Fibroblast of pulmonary artery (primary cell): Measurements from ENCODE around the gene TACR1.
"Not testable (repeated sequence)": the region's sequence is repeated elsewhere in the genome, so short reads cannot be mapped to it uniquely, and the experiment has no call there.

Experiments used
- DNase-seq: peaks from one replicate; pipeline ENCODE4 v3.0.0-alpha.2; 2010; ENCODE audit warnings: low read depth
- H3K4me3 ChIP-seq: replicated peaks from 2 replicates; pipeline ENCODE4 v1.5.1; 2011; ENCODE audit warnings: low read depth, mild to moderate bottlenecking, control low read depth, low read length, moderate library complexity
- CTCF ChIP-seq: IDR thresholded peaks from 2 replicates; pipeline ENCODE4 v1.5.1; 2011; ENCODE audit warnings: mild to moderate bottlenecking, control low read depth, low read length, inconsistent platforms; ENCODE audit errors: missing control alignments

TACR1 gene

GRCh38 chr2:75233965-75234364 lies 34.6 kb upstream of the TACR1 start:
- TF ChIP-seq CTCF: no peak
- DNase-seq: no peak
- no peak overlapping the region for H3K4me3 ChIP-seq

GRCh38 chr2:75226617-75227016 lies 27.3 kb upstream of the TACR1 start:
- no peak overlapping the region for H3K4me3 ChIP-seq
- no peak for TF ChIP-seq CTCF
- DNase-seq: no peak

- H3K4me3 ChIP-seq: no peak overlapping the region
- no peak for DNase-seq
- TF ChIP-seq CTCF: no peak
Observed at GRCh38 chr2:75226099-75226498, 26.8 kb upstream of the TACR1 start.

- H3K4me3 ChIP-seq: no peak overlapping the region
- no peak for TF ChIP-seq CTCF
- DNase-seq: no peak
Observed at GRCh38 chr2:75224636-75225094, 25.3 kb upstream of the TACR1 start.

GRCh38 chr2:75222527-75222926 lies 23.2 kb upstream of the TACR1 start:
- DNase-seq: no peak
- H3K4me3 ChIP-seq: no peak overlapping the region
- no peak for TF ChIP-seq CTCF

- TF ChIP-seq CTCF: no peak
- DNase-seq: peak; percentile 68
- no peak overlapping the region for H3K4me3 ChIP-seq
Observed at GRCh38 chr2:75221862-75222261, 22.5 kb upstream of the TACR1 start.

- H3K4me3 ChIP-seq, DNase-seq: not testable (repeated sequence)
Observed at GRCh38 chr2:75219213-75219612, 19.9 kb upstream of the TACR1 start.
